HG02642 (cell line): Measurements from ENCODE around the gene ADIPOQ.
"Not testable (repeated sequence)": the region's sequence is repeated elsewhere in the genome, so short reads cannot be mapped to it uniquely, and the experiment has no call there.

Experiments used
- ATAC-seq: cut with Tn5 transposase; IDR thresholded peaks from one replicate; pipeline ENCODE4 v1.9.1; 2021; ENCODE audit warnings: mild to moderate bottlenecking; ENCODE audit not compliant: unreplicated experiment, poor library complexity

The ADIPOQ gene

GRCh38 chr3:186825872-186826409, 16.6 kb upstream of the ADIPOQ start:
- ATAC-seq: no peak

- ATAC-seq: no peak
Observed at GRCh38 chr3:186826410-186826975, 16.0 kb upstream of the ADIPOQ start.

GRCh38 chr3:186826976-186827857, 15.3 kb upstream of the ADIPOQ start:
- ATAC-seq: peak; percentile 90

GRCh38 chr3:186828340-186828739, 14.2 kb upstream of the ADIPOQ start:
- ATAC-seq: no peak

GRCh38 chr3:186831798-186832197, 10.7 kb upstream of the ADIPOQ start:
- ATAC-seq: no peak

- ATAC-seq: no peak
Observed at GRCh38 chr3:186832276-186832675, 10.2 kb upstream of the ADIPOQ start.

- ATAC-seq: no peak
Observed at GRCh38 chr3:186839874-186840641, 2.5 kb upstream of the ADIPOQ start.

- no peak for ATAC-seq
Observed at GRCh38 chr3:186841620-186842019, 890 bp upstream of the ADIPOQ start.

- ATAC-seq: no peak
Observed at GRCh38 chr3:186843039-186843432, 526 bp downstream of the ADIPOQ start.

GRCh38 chr3:186844908-186845307, 2.4 kb downstream of the ADIPOQ start:
- ATAC-seq: no peak

GRCh38 chr3:186845756-186846155, 3.2 kb downstream of the ADIPOQ start:
- ATAC-seq: no peak

- ATAC-seq: no peak
Observed at GRCh38 chr3:186847437-186847836, 4.9 kb downstream of the ADIPOQ start.

GRCh38 chr3:186849374-186849975, 7.0 kb downstream of the ADIPOQ start:
- no peak for ATAC-seq

GRCh38 chr3:186851835-186852234, 9.3 kb downstream of the ADIPOQ start:
- ATAC-seq: not testable (repeated sequence)

- no peak for ATAC-seq
Observed at GRCh38 chr3:186852994-186853393, 10.5 kb downstream of the ADIPOQ start.

- no peak for ATAC-seq
Observed at GRCh38 chr3:186854146-186854545, 11.6 kb downstream of the ADIPOQ start.

- no peak for ATAC-seq
Observed at GRCh38 chr3:186854954-186855353, 12.4 kb downstream of the ADIPOQ start.

GRCh38 chr3:186857743-186858142, 15.2 kb downstream of the ADIPOQ start:
- ATAC-seq: no peak

GRCh38 chr3:186865215-186865853, 22.8 kb downstream of the ADIPOQ start:
- not testable (repeated sequence) for ATAC-seq

- ATAC-seq: not testable (repeated sequence)
Observed at GRCh38 chr3:186866095-186866494, 23.6 kb downstream of the ADIPOQ start.
